ENCODE data around the gene CPEB3.

The CPEB3 gene

DNA sequence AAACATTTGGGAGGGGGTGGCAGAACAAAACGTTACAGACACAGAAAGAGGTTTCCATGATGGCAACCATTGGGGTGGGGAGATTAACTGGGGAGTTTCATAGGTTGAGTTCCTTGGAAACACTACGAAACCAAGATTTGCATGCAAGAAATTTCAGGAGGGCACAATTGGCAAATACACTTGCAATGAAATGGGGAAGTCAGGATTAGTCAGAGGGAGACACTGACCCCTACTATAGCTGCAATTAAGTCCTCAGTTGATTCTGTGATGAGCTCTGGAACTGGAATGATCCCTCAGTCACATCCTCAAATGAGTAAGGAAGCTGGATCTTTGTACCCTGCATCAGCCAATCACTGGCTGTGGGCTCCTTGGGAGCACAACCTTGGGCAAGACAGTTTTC, 22.1 kb downstream of the CPEB3 start:
- no peak for DNase-seq

GRCh38 chr10:92267343-92267742, 23.5 kb downstream of the CPEB3 start:
- no peak for DNase-seq

DNA sequence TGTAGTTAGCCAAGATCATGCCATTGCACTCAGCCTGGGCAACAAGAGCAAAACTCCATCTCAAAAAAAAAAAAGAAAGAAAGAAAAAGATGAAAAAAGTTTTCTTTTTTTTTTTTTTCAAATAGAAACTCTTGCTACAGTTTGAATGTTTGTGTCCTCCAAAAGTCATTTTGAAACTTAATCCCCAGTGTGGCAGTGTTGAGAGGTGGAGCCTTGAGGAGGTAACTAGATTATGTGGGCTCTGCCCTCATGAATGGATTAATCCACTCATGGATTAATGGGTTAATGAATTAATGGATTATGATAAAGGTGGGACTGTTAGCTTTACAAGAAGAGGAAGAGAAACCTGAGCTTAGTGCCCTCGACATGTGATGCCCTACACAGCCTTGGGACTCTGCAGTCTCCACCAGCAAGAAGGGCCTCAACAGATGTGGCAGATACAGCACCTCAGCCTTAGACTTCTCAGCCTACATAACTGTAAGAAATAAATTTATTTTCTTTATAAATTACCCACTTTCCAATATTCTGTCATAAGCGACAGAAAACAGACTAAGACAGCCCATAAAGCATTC, 25.1 kb downstream of the CPEB3 start:
- DNase-seq, result no peak

- no peak for DNase-seq
These were observed 26.6 kb downstream of the CPEB3 start for GRCh38 chr10:92264249-92264648.

DNA sequence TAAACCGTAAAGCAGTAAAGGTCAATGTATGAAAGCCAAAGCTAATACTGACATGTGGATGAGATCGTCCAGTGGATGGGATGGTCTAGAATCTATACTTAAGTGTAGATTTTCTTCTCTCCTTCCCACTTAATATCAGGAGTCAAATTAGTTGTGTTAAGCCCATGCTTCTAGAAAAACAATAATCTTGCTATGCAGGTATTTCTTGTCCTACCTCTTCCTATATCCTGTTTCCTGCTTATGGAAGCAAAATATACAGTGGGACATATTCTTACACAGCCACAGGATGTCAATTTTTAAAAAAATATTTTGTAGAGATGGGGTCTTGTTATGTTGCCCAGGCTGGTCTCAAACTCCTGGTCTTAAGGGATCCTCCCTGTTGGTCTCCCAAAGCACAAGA, 27.5 kb downstream of the CPEB3 start:
- DNase-seq, result no peak

- DNase-seq, result no peak
These were observed 42.3 kb downstream of the CPEB3 start for GRCh38 chr10:92248566-92248965.

DNA sequence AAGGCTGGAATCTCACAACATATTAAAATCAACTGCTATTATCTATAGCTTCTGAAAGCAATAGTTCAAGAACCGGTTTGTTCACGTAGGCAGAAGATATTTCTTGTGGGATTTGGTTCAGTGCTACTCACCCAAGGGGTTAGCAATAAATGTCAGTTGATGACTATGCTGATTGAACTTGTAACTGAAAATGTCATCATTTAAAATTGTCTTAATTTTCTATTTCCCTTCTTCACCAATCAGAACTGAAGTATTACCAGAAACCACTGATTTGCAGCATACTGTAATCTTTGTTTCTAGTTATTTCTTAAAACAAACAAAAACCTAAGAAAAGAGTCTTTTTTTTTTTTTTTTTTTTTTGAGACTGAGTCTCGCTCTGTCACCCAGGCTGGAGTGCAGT, 46.1 kb downstream of the CPEB3 start:
- DNase-seq, result no peak

DNA sequence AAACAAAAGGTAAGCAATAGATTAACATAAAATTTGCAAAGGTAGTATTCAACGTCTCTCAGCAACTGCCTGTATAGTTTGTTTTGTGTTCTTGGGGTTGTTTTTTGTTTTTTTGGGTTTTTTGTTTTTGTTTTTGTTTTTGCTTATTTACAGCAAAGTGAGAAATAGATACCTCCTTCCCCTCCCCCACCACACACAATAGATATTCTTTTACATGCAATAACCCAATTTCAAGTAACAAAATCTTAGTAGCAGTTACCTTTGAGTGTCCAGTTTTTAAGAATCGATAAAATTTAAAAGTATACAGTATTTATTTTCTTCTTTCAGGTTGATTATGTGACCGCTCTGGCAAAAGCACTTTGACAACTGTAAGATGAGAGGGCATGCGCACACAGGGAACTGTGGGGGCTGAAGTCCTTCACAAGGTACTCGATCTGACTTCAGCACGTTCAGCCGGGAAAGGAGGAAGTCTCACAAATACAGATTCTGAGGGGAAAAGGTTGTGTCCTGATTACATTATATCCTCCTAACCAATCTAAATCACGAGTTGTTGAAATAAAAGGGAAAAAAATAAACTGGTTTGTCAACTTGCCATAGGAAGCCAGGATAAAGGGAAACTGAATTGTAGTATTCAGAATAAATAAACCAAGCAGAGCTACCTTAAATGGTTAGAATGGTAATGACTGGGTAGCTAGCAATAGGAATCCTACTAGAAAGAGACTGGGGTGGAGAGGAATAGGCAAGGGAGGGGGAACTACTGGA, 47.8 kb downstream of the CPEB3 start:
- peak in 51 of 56 donors; percentile 1 to 85 (median 54) for DNase-seq

GRCh38 chr10:92242380-92242779, 48.5 kb downstream of the CPEB3 start:
- no peak for DNase-seq

GRCh38 chr10:92241501-92241900, 49.4 kb downstream of the CPEB3 start:
- no peak for DNase-seq

GRCh38 chr10:92241158-92241500, 49.7 kb downstream of the CPEB3 start:
- peak in 16 of 56 donors; percentile 4 to 67 (median 42) for DNase-seq

DNA sequence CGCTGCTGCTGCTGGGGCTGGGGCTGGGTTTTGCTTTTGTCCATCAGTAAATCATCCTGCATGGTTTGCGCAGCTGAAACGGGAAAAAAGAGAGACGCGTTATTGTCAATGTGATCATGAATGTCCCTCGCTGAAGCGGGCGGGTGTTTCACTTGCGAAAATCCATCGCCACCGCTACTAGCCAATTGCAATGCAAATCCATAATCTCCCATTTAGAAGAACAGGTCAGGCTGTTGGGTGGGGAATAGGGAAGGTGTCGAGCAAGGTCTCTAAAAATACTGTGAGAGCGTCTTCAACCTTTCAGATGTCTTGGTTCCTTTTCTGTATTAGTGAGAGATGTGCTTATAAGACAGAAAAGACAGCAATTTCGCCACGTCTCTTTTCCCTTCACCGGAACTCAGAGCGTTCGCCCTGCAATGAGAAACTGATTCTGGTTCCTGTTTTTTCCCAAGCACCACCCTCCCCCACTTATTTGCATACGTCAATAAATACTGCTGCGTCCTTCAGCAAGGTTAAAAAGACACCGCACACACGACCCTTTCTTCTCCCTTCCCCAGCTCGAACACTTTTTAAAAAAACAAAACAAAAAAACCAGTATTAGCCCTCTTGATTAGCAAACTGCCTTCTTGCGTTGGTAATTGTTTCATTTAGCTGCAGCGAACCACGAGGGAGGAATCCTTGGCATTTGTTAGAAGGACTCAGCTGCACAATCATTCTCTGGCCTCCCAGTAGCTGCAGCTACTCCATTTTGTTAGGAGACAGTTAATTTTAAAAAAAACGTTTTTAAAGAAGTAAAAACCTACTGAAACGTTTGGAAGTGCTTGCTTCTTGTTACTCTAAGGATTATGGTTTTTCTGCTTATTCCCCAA, 50.4 kb downstream of the CPEB3 start:
- peak in 52 of 56 donors; percentile 23 to 86 (median 66) for DNase-seq

DNA sequence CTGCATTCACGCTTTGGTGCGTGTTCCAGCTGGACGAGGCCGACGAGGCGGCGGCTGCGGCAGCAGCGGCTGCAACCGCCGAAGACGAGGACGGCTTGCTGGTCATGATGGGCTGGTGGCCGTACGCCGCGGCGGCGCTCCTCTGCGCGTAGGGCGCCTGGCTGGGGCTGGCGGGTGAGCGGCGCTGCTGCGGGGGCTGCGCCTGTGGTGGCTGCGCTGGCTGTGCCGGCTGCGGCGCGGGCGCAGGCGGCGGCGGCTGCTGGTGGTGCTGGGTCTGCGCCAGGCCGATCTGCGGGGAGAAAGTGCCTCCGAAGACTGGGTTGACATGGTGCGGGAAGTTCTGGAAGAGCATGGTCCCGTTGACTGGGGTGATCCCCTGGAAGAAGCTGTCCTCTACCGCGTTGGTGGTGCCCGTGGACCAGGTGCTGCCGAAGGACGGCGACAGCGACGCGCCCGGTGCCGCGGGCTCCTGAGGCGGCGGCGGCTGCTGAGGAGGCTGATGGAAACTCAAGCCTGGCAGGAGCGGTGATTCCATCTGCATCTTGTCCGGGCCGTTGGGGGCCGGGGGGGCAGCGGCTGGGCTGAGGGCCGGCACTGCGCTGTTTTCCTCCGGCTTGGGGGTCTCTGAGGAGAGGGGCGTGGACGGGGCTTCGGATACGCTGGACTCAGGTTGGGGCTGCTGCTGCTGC, 51.1 kb downstream of the CPEB3 start:
- peak in 43 of 56 donors; percentile 11 to 75 (median 45) for DNase-seq

- peak in 12 of 56 donors; percentile 16 to 60 (median 39) for DNase-seq
These were observed 51.7 kb downstream of the CPEB3 start for GRCh38 chr10:92239151-92239599.

DNA sequence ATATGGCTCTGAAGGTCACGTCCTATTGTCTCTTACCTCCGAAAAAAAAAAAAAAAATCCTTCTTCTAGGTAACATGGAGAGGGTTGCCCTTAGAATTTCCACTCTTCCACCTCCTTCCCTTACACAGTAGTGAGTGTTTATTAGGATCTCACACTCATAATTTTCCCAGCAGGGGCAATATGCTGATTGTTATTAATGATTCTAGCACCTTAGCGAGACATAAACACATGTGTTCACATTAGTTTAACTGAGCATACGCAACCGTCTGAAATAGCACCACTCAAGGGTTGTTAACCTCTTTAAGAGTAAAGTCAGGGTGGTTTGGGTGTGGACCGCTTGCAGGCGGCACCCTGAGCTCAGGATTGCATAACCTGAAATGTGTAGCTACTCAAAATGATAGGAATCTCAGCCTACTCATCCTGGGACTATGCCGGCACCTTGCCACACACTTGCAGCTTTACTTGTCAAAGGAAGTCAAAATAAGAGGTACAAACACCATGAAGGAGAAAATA, 52.2 kb downstream of the CPEB3 start:
- DNase-seq, result peak in 12 of 56 donors; percentile 2 to 53 (median 19)

GRCh38 chr10:92238054-92238585, 52.8 kb downstream of the CPEB3 start:
- DNase-seq, result peak in 12 of 56 donors; percentile 3 to 26 (median 10)

DNA sequence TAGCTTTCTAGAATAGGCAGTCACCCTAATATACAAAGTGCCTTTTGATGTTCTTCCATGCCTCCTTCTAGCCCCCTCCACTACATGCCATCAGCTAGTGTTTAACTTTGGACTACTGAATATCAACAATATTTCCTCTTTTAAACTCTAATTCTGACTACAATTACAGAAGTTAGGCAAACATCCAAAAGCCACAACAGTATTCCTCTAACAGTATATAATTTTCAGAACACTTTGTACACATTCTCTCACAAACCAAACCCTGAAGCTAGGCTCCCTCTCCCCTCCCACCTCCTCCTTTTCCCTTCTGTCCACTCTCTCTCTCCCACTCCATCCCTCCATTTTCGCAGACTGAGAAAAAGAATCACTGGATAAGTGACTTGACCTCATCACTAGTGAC, 59.7 kb downstream of the CPEB3 start:
- no peak for DNase-seq

DNA sequence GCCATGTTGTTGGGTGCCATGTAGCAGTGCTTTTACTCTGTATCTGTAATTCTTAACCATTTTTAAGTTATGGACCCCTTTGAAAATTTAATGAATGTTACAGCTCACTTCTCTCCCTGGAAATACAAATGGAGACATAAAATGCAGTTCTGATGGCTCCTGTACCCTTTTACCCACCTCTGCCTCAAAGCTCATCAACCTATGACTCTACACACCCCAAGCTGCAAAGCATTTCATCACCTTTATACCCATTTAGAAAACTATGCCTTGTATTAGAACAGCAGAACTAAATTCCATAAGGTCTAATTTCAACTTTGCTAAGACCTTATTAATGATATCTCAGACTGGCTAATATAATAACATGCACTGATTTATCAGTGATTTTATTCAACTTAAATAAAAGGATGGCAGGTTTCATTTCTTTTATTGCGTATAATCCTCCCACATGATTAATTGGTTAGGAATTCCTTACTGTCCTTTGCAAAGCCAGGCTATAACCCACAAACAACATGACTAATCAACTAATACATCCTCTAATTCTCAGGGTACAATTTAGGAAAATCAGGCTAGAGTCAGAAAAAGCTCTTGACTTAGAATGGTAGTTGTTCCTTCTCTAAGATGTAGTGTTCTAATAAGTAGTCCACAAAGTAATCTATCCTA, 68.1 kb downstream of the CPEB3 start:
- no peak for DNase-seq

DNA sequence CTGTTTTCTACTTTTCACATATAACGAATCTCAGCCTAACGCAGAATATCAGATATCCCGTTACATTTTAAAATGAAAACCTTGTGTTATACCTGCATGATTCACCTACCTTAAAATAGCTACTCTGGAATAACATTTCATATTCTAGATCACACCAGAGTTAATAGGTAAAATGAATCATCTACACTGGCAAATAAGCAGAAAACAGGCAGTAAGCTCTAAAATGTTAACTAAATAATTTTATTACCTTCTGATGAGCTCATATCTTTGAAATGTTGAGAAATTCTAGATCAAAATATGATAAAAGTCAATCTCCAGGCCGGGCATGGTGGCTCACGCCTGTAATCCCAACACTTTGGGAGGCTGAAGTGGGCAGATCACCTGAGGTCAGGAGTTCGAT, 71.3 kb downstream of the CPEB3 start:
- no peak for DNase-seq

DNA sequence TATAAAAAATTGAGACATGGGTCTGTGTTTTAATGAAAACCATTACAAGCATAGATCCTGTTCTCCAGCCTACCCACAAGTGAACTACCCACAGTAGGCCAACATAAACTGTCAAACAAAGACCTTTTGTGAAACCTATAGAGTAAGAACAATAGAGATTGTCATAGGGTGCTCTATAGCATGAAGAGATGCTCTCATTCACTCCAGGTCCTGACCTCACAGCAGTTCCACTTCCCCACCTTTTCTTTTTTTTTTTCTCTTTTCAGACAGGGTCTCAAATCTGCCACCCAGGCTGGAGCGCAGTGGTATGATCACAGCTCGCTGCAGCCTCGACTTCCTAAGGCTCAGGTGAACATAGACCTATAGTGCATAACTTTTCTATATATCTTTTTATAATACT, 72.3 kb downstream of the CPEB3 start:
- DNase-seq, result no peak

Data from amygdala (tissue), 56 donors.